Dermis microvascular lymphatic vessel endothelial cell (primary cell): ENCODE results near the gene GUCY1A1. TPM values are rescaled to one million over a fixed set of nuclear protein-coding genes. Genes with fewer than 3 reads are reported as not detected.

Experiments used
- DNase-seq, 2 donors: peaks; one replicate each; pipeline versions ENCODE4 v3.0.0 to v3.0.0-alpha.2; 2010; ENCODE audit warnings: low read depth in 2 of 2
- total RNA-seq: library from RNA; depleted of rRNA; stranded (reverse); fragments of >200 nt; gene quantifications from 2 replicates; pipeline ENCODE4 v1.2.1, GENCODE V29; 2014

GUCY1A1 gene
- total RNA-seq, 1 donor from 2014 or later: 50.6 TPM

- no peak for DNase-seq
Observed at GRCh38 chr4:155659176-155659575, 7.5 kb upstream of the GUCY1A1 start.

GRCh38 chr4:155660436-155660835 lies 6.2 kb upstream of the GUCY1A1 start:
- no peak for DNase-seq

GRCh38 chr4:155665054-155665453 lies 1.6 kb upstream of the GUCY1A1 start:
- DNase-seq: no peak

GRCh38 chr4:155667222-155667567 lies 547 bp downstream of the GUCY1A1 start:
- DNase-seq: peak in 1 of 2 donors; percentile 5

GRCh38 chr4:155667568-155668511 lies 1.2 kb downstream of the GUCY1A1 start:
- peak; percentile 24 to 55 for DNase-seq

GRCh38 chr4:155668707-155669220 lies 2.1 kb downstream of the GUCY1A1 start:
- no peak for DNase-seq

GRCh38 chr4:155672342-155672741 lies 5.7 kb downstream of the GUCY1A1 start:
- DNase-seq: no peak

- DNase-seq: no peak
Observed at GRCh38 chr4:155673453-155673979, 6.9 kb downstream of the GUCY1A1 start.

GRCh38 chr4:155674669-155675071 lies 8.0 kb downstream of the GUCY1A1 start:
- DNase-seq: no peak

GRCh38 chr4:155675709-155676429 lies 9.2 kb downstream of the GUCY1A1 start:
- no peak for DNase-seq

GRCh38 chr4:155676430-155676825 lies 9.8 kb downstream of the GUCY1A1 start:
- no peak for DNase-seq

GRCh38 chr4:155678011-155678410 lies 11.4 kb downstream of the GUCY1A1 start:
- no peak for DNase-seq

- no peak for DNase-seq
Observed at GRCh38 chr4:155679343-155679742, 12.7 kb downstream of the GUCY1A1 start.

GRCh38 chr4:155681886-155682285 lies 15.2 kb downstream of the GUCY1A1 start:
- DNase-seq: no peak

GRCh38 chr4:155684423-155684822 lies 17.8 kb downstream of the GUCY1A1 start:
- DNase-seq: no peak

GRCh38 chr4:155684892-155685541 lies 18.4 kb downstream of the GUCY1A1 start:
- no peak for DNase-seq

- DNase-seq: no peak
Observed at GRCh38 chr4:155687380-155687982, 20.8 kb downstream of the GUCY1A1 start.

- DNase-seq: no peak
Observed at GRCh38 chr4:155688211-155688610, 21.6 kb downstream of the GUCY1A1 start.

GRCh38 chr4:155688860-155689259 lies 22.2 kb downstream of the GUCY1A1 start:
- DNase-seq: no peak

- no peak for DNase-seq
Observed at GRCh38 chr4:155690044-155690837, 23.6 kb downstream of the GUCY1A1 start.
